IMR-90 (cell line): ENCODE data around the gene OTOGL. TPM values are rescaled to one million over a fixed set of nuclear protein-coding genes. Genes with fewer than 3 reads are reported as not detected.

Experiments used
- ATAC-seq: fragments of 200-7000 bp; cut with Tn5 transposase; 2 replicates; pipeline ENCODE4 v1.9.1; 2020; ENCODE audit warnings: low read depth, mild to moderate bottlenecking, moderate library complexity
- BruUV-seq: library from RNA; stranded (reverse); fragments of 400-500 nt; replicated peaks from 2 replicates; lab custom pipeline; 2021; lab: Mats Ljungman, UMichigan
- CTCF ChIA-PET: fragments of 300-600 bp; formaldehyde crosslinking; extraction: SDS; loops from one replicate; lab custom pipeline; 2021; ENCODE audit warnings: antibody characterized with exemption; lab: Yijun Ruan, JAX
- POLR2A ChIA-PET: fragments of 300-600 bp; sonication (Branson Sonifier 250); formaldehyde crosslinking; loops from one replicate; lab custom pipeline; 2022; ENCODE audit warnings: antibody characterized with exemption; ENCODE audit not compliant: unreplicated experiment; lab: Charles Lee
- DNase-seq: peaks from one replicate; pipeline ENCODE4 v3.0.0; 2013
- H2AFZ ChIP-seq: replicated peaks from 2 replicates; pipeline ENCODE3; 2013; ENCODE audit warnings: low read length, mild to moderate bottlenecking; ENCODE audit not compliant: poor library complexity
- H2AK5ac ChIP-seq: 2 replicates; pipeline ENCODE4 v1.6.1; 2013; ENCODE audit warnings: low read depth, low read length, inconsistent platforms
- H2AK9ac ChIP-seq: replicated peaks from 2 replicates; pipeline ENCODE3; 2013; ENCODE audit warnings: mild to moderate bottlenecking, low read depth, low read length, moderate library complexity; ENCODE audit not compliant: poor library complexity
- H2BK120ac ChIP-seq: 2 replicates; pipeline ENCODE4 v1.6.1; 2013; ENCODE audit warnings: low read depth, low read length, inconsistent platforms
- H2BK15ac ChIP-seq: 3 replicates; pipeline ENCODE4 v1.6.1; 2013; ENCODE audit warnings: low read depth, low read length, inconsistent platforms
- H2BK20ac ChIP-seq: 2 replicates; pipeline ENCODE4 v1.6.1; 2013; ENCODE audit warnings: low read depth, mild to moderate bottlenecking, inconsistent platforms, low read length, moderate library complexity
- H2BK5ac ChIP-seq: 2 replicates; pipeline ENCODE4 v1.6.1; 2013; ENCODE audit warnings: mild to moderate bottlenecking, low read depth, low read length, inconsistent platforms; ENCODE audit not compliant: poor library complexity, severe bottlenecking
- H3K14ac ChIP-seq: replicated peaks from 2 replicates; pipeline ENCODE4 v1.6.1; 2013; ENCODE audit warnings: low read depth, low read length, inconsistent platforms
- H3K18ac ChIP-seq: 2 replicates; pipeline ENCODE4 v1.6.1; 2013; ENCODE audit warnings: low read depth, low read length, control low read depth
- H3K23ac ChIP-seq: 2 replicates; pipeline ENCODE4 v1.6.1; 2013; ENCODE audit warnings: low read depth, low read length, inconsistent platforms
- H3K27ac ChIP-seq: 2 replicates; pipeline ENCODE4 v1.5.1; 2013; ENCODE audit warnings: mild to moderate bottlenecking, control low read depth, low read length; ENCODE audit not compliant: insufficient read depth
- H3K27me3 ChIP-seq: 2 replicates; pipeline ENCODE4 v1.6.1; 2013; ENCODE audit warnings: low read length; ENCODE audit not compliant: control insufficient read depth, insufficient read depth
- H3K36me3 ChIP-seq: 2 replicates; pipeline ENCODE4 v1.6.1; 2013; ENCODE audit warnings: low read length, mixed read lengths; ENCODE audit not compliant: control insufficient read depth, insufficient read depth
- H3K4ac ChIP-seq: 2 replicates; pipeline ENCODE4 v1.6.1; 2013; ENCODE audit warnings: low read depth, low read length, inconsistent platforms
- H3K4me1 ChIP-seq: 2 replicates; pipeline ENCODE4 v1.6.1; 2013; ENCODE audit warnings: low read length, mixed read lengths; ENCODE audit not compliant: control insufficient read depth, insufficient read depth
- H3K4me2 ChIP-seq: 2 replicates; pipeline ENCODE4 v1.6.1; 2013; ENCODE audit warnings: low read depth, mild to moderate bottlenecking, control low read depth, low read length, moderate library complexity
- H3K4me3 ChIP-seq: 2 replicates; pipeline ENCODE4 v1.5.1; 2013; ENCODE audit warnings: low read depth, mild to moderate bottlenecking, control low read depth, low read length, moderate library complexity; ENCODE audit not compliant: insufficient read depth
- H3K56ac ChIP-seq: 2 replicates; pipeline ENCODE4 v1.6.1; 2013; ENCODE audit warnings: low read length, inconsistent platforms; ENCODE audit not compliant: insufficient read depth; ENCODE audit errors: extremely low read depth
- H3K79me1 ChIP-seq, 2 experiments: 2 replicates each; pipeline ENCODE4 v1.6.1; 2013; ENCODE audit warnings: low read length in 2 of 2, inconsistent platforms in 1 of 2, low read depth in 1 of 2
- H3K9ac ChIP-seq: 2 replicates; pipeline ENCODE4 v1.6.1; 2013; ENCODE audit warnings: low read depth, low read length, control low read depth
- H3K9me1 ChIP-seq: 2 replicates; pipeline ENCODE4 v1.6.1; 2013; ENCODE audit warnings: low read length, inconsistent platforms; ENCODE audit not compliant: insufficient read depth
- H3K9me3 ChIP-seq: 2 replicates; pipeline ENCODE4 v1.6.1; 2013; ENCODE audit warnings: low read length; ENCODE audit not compliant: control insufficient read depth, insufficient read depth
- H4K20me1 ChIP-seq: 2 replicates; pipeline ENCODE4 v1.6.1; 2013; ENCODE audit warnings: low read length, inconsistent platforms; ENCODE audit not compliant: insufficient read depth
- H4K5ac ChIP-seq: 2 replicates; pipeline ENCODE4 v1.6.1; 2013; ENCODE audit warnings: mild to moderate bottlenecking, low read depth, low read length, control low read depth
- H4K8ac ChIP-seq, 2 experiments: 2 replicates each; pipeline ENCODE4 v1.6.1; 2013; ENCODE audit warnings: low read depth in 2 of 2, low read length in 2 of 2, control low read depth in 1 of 2, inconsistent platforms in 1 of 2
- H4K91ac ChIP-seq: 2 replicates; pipeline ENCODE4 v1.6.1; 2013; ENCODE audit warnings: low read depth, low read length, inconsistent platforms; ENCODE audit not compliant: insufficient read depth
- BHLHE40 ChIP-seq: fragments of 150-350 bp; IDR thresholded peaks from 2 replicates; pipeline ENCODE4 v1.6.1; 2016; ENCODE audit warnings: mild to moderate bottlenecking, low read depth, low read length
- CHD1 ChIP-seq: IDR thresholded peaks from 2 replicates; pipeline ENCODE4 v1.6.1; 2012; ENCODE audit warnings: low read depth, low read length, improper control_type of control experiment
- FOS ChIP-seq: fragments of 150-350 bp; IDR thresholded peaks from 2 replicates; pipeline ENCODE4 v1.6.1; 2016; ENCODE audit warnings: low read depth, low read length
- MAZ ChIP-seq: IDR thresholded peaks from 2 replicates; pipeline ENCODE4 v1.6.1; 2012; ENCODE audit warnings: low read depth, mild to moderate bottlenecking, low read length, improper control_type of control experiment, moderate library complexity, borderline replicate concordance
- MXI1 ChIP-seq: IDR thresholded peaks from 2 replicates; pipeline ENCODE4 v1.6.1; 2012; ENCODE audit warnings: low read depth, mild to moderate bottlenecking, low read length, moderate library complexity, borderline replicate concordance
- NFE2L2 ChIP-seq: fragments of 150-350 bp; IDR thresholded peaks from 2 replicates; pipeline ENCODE4 v1.6.1; 2016; ENCODE audit warnings: low read depth, mild to moderate bottlenecking, low read length
- POLR2A ChIP-seq: IDR thresholded peaks from 2 replicates; pipeline ENCODE4 v1.6.1; 2012; ENCODE audit warnings: mild to moderate bottlenecking, low read depth, low read length
- RAD21 ChIP-seq: IDR thresholded peaks from 2 replicates; pipeline ENCODE4 v1.6.1; 2012; ENCODE audit warnings: low read length, improper control_type of control experiment
- RCOR1 ChIP-seq: IDR thresholded peaks from 2 replicates; pipeline ENCODE4 v1.6.1; 2012; ENCODE audit warnings: mild to moderate bottlenecking, low read length, improper control_type of control experiment; ENCODE audit not compliant: insufficient replicate concordance
- SMC3 ChIP-seq: fragments of 150-350 bp; IDR thresholded peaks from 2 replicates; pipeline ENCODE4 v1.6.1; 2016; ENCODE audit warnings: low read depth, mild to moderate bottlenecking, antibody characterized with exemption, low read length, moderate library complexity
- WGBS, 2 experiments: methylation state at CpG; one replicate each; pipeline versions ENCODE4 v1.1.5 to v1.1.7; 2013; ENCODE audit warnings: missing lambda C conversion rate in 2 of 2; ENCODE audit not compliant: insufficient read length in 1 of 2; ENCODE audit errors: extremely low coverage in 2 of 2; 5-methylcytosine and 5-hydroxymethylcytosine counted together
- dilution Hi-C: fragments of 300-500 bp; cut with HindIII; formaldehyde crosslinking; loops from one replicate; pipeline ENCODE4 v1.14.3; 2018; ENCODE audit warnings: low sequenced_read_pairs; ENCODE audit not compliant: unreplicated experiment
- in situ Hi-C: fragments of 300-500 bp; cut with MboI; formaldehyde crosslinking; loops from 3 replicates; pipeline ENCODE4 v1.14.3; 2019; ENCODE audit warnings: low sequenced_read_pairs, inconsistent platforms, mixed read lengths
- intact Hi-C: fragments of 100-400 bp; cut with micrococcal nuclease; formaldehyde crosslinking; loops from 2 replicates; pipeline ENCODE4 v1.10.0; 2022
- polyA plus RNA-seq, 3 experiments: library from polyadenylated mRNA; depleted of rRNA; stranded (reverse); fragments of >200 nt; gene quantifications; 2 replicates each; pipeline ENCODE4 v1.2.3, GENCODE V29; 2012; ENCODE audit warnings: low replicate concordance in 1 of 3
- total RNA-seq: library from RNA; depleted of rRNA; stranded (reverse); fragments of >200 nt; gene quantifications from 2 replicates; pipeline ENCODE4 v1.2.3, GENCODE V29; 2012

OTOGL gene
- total and polyA plus RNA-seq, 2 of the 4 experiments (the other 2 are of a cell fraction), result 0.10 to 0.18 TPM

GRCh38 chr12:80186727-80187217 lies 87.4 kb downstream of the OTOGL start (continued):
- TF ChIP-seq RAD21 (peak; percentile 92), MXI1 (no peak)

- H3K9me3 ChIP-seq, result no peaks in the 10 kb centered on the region
- peak overlapping the region; percentile 88; the same call in 2 of the 3 replicates for H2BK15ac ChIP-seq
- H2BK5ac ChIP-seq, result peak overlapping the region; percentile 92
- no peak overlapping the region for H3K4me3 ChIP-seq
- H3K27me3 ChIP-seq, result no peaks in the 10 kb centered on the region
- peak overlapping the region; percentile 42 for H3K4ac ChIP-seq
- peak overlapping the region; percentile 65 for H2AK5ac ChIP-seq
- no peak overlapping the region; the same call in 1 of the 2 replicates for H3K56ac ChIP-seq
- DNase-seq (peak; percentile 41), ATAC-seq (no peak)
- H3K27ac ChIP-seq, result peak overlapping the region; percentile 33; the same call in 1 of the 2 replicates
- no peak overlapping the region for H3K9ac ChIP-seq
- peak overlapping the region; percentile 86 for H4K91ac ChIP-seq
- ChIA-PET POLR2A (interaction anchor here (0.6 kb wide), 1 partner anchor 1175 kb away, joined by 4 read pairs; no protein-coding TSS in a partner anchor), CTCF (interaction anchor here (1.0 to 1.4 kb wide), 5 partner anchors 12 to 640 kb away, joined by 3 to 11 read pairs (median 4); no protein-coding TSS in a partner anchor)
- peak overlapping the region; percentile 7 for H2AK9ac ChIP-seq
- in situ Hi-C loops (loop anchor here (5.0 to 10.0 kb wide), 4 partner anchors 253 to 780 kb away; partner anchors contain the start of gene PPP1R12A), dilution Hi-C loops (no loop called here), intact Hi-C loops (loop anchor here (5.0 to 10.0 kb wide), 2 partner anchors 140 to 393 kb away; no protein-coding TSS in a partner anchor)
- peaks cover 0 to 11% of the 10 kb centered on the region in 2 experiments; a peak in 2 of 4 replicates for H3K79me1 ChIP-seq
- H3K9me1 ChIP-seq, result peaks cover 11% of the 10 kb centered on the region
- H2BK120ac ChIP-seq, result peak overlapping the region; percentile 66
- H3K4me2 ChIP-seq, result no peak overlapping the region
- peak overlapping the region; percentile 78 for H2AFZ ChIP-seq
- H4K5ac ChIP-seq, result peak overlapping the region; percentile 87
- peak overlapping the region; percentile 84 for H3K18ac ChIP-seq
- 10% methylated on average over 2 of the region's 2 CpGs; no CpG with 5 or more reads in 1 of the 2 experiments for WGBS, 2 experiments
- no peak for TF ChIP-seq NFE2L2
- TF ChIP-seq POLR2A, result no peak
- TF ChIP-seq MAZ, result no peak
- TF ChIP-seq RAD21, result no peak
- TF ChIP-seq CHD1, result no peak
- no peak for TF ChIP-seq SMC3
- TF ChIP-seq FOS, result no peak
- no peak for TF ChIP-seq BHLHE40
- TF ChIP-seq RCOR1, result no peak
- TF ChIP-seq MXI1, result no peak
- peaks cover 18% of the 10 kb centered on the region for H3K4me1 ChIP-seq
- no peaks in the 10 kb centered on the region for H4K20me1 ChIP-seq
- peak overlapping the region; percentile 37; the same call in 1 of the 2 replicates for H3K23ac ChIP-seq
- H2BK20ac ChIP-seq, result peak overlapping the region; percentile 86
- H3K14ac ChIP-seq, result peak overlapping the region; percentile 46
- H3K36me3 ChIP-seq, result no peaks in the 10 kb centered on the region
- BruUV-seq, result no TSS peak
- H4K8ac ChIP-seq, result peak overlapping the region; percentile 6 to 75; a peak in 3 of 4 replicates
These were observed 88.3 kb downstream of the OTOGL start for GRCh38 chr12:80187660-80188090.
